Measurements from ENCODE around the gene PLA2G7.

DNA sequence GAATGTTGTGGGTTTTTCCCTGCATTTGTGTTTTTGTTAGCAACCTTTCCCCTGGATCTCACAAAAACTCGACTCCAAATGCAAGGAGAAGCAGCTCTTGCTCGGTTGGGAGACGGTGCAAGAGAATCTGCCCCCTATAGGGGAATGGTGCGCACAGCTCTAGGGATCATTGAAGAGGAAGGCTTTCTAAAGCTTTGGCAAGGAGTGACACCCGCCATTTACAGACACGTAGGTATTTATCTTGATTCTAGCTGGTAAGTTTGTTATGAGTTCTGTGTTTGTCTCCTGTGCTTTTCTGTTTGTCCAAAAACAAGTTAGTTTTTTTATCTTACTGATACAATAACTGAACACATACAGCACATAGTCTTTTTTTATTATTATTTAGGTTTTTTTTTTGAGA lies 79.4 kb downstream of the PLA2G7 start:
- no peak for TF ChIP-seq POLR2AphosphoS5 (IDR thresholded peaks at IDR 0.05; ENCODE audit: low read depth, low read length)
- TF ChIP-seq SIN3A (IDR thresholded peaks at IDR 0.05; ENCODE audit: borderline replicate concordance, insufficient read depth, low read length), result no peak
- TF ChIP-seq TAF1 (IDR thresholded peaks at IDR 0.05; ENCODE audit: borderline replicate concordance, insufficient read depth, low read length), result no peak
- TF ChIP-seq, protein P1, sequence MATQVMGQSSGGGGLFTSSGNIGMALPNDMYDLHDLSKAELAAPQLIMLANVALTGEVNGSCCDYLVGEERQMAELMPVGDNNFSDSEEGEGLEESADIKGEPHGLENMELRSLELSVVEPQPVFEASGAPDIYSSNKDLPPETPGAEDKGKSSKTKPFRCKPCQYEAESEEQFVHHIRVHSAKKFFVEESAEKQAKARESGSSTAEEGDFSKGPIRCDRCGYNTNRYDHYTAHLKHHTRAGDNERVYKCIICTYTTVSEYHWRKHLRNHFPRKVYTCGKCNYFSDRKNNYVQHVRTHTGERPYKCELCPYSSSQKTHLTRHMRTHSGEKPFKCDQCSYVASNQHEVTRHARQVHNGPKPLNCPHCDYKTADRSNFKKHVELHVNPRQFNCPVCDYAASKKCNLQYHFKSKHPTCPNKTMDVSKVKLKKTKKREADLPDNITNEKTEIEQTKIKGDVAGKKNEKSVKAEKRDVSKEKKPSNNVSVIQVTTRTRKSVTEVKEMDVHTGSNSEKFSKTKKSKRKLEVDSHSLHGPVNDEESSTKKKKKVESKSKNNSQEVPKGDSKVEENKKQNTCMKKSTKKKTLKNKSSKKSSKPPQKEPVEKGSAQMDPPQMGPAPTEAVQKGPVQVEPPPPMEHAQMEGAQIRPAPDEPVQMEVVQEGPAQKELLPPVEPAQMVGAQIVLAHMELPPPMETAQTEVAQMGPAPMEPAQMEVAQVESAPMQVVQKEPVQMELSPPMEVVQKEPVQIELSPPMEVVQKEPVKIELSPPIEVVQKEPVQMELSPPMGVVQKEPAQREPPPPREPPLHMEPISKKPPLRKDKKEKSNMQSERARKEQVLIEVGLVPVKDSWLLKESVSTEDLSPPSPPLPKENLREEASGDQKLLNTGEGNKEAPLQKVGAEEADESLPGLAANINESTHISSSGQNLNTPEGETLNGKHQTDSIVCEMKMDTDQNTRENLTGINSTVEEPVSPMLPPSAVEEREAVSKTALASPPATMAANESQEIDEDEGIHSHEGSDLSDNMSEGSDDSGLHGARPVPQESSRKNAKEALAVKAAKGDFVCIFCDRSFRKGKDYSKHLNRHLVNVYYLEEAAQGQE (IDR thresholded peaks at IDR 0.05; ENCODE audit: insufficient read depth in 1 of 2, low read depth in 2 of 2, low read length in 2 of 2), result no peak

Data from PFSK-1 (cell line).